GM23338 (cell line): Measurements from ENCODE around the gene KRTAP5-3. TPM values are rescaled to one million over a fixed set of nuclear protein-coding genes. Genes with fewer than 3 reads are reported as not detected.

Experiments
- ATAC-seq: fragments of 200-7000 bp; cut with Tn5 transposase; 3 replicates; pipeline ENCODE4 v1.9.1; 2020
- DNase-seq: peaks from one replicate; pipeline ENCODE4 v3.0.0-alpha.2; 2015; ENCODE audit warnings: low spot score
- H2AFZ ChIP-seq: fragments of 200-600 bp; sonication (generic); 2 replicates; pipeline ENCODE4 v1.8.0; 2016; ENCODE audit warnings: antibody characterized with exemption, mild to moderate bottlenecking, moderate library complexity
- H3F3A ChIP-seq: fragments of 200-600 bp; sonication (generic); replicated peaks from 2 replicates; pipeline ENCODE4 v1.8.0; 2017; ENCODE audit warnings: antibody characterized with exemption, mixed run types, low read depth
- H3K27ac ChIP-seq: fragments of 200-600 bp; sonication (generic); 2 replicates; pipeline ENCODE4 v1.6.1; 2016; ENCODE audit warnings: low read depth
- H3K27me3 ChIP-seq: fragments of 200-600 bp; sonication (generic); 2 replicates; pipeline ENCODE4 v1.8.0; 2016; ENCODE audit warnings: mild to moderate bottlenecking, mixed run types, moderate library complexity; ENCODE audit not compliant: insufficient read depth
- H3K36me3 ChIP-seq: fragments of 200-600 bp; sonication (generic); 2 replicates; pipeline ENCODE4 v1.8.0; 2016; ENCODE audit warnings: mild to moderate bottlenecking; ENCODE audit not compliant: insufficient read depth
- H3K4me1 ChIP-seq: fragments of 200-600 bp; sonication (generic); 2 replicates; pipeline ENCODE4 v1.8.0; 2016; ENCODE audit warnings: mild to moderate bottlenecking, moderate library complexity; ENCODE audit not compliant: insufficient read depth
- H3K4me2 ChIP-seq: fragments of 200-600 bp; sonication (generic); 2 replicates; pipeline ENCODE4 v1.7.1; 2017; ENCODE audit warnings: mixed run types
- H3K4me3 ChIP-seq: fragments of 200-600 bp; sonication (generic); 2 replicates; pipeline ENCODE4 v1.6.1; 2016; ENCODE audit warnings: mixed run types
- H3K79me2 ChIP-seq: fragments of 200-600 bp; sonication (generic); replicated peaks from 2 replicates; pipeline ENCODE4 v1.8.0; 2017; ENCODE audit warnings: mild to moderate bottlenecking; ENCODE audit not compliant: insufficient read depth
- H3K9me2 ChIP-seq: fragments of 200-600 bp; sonication (generic); 2 replicates; pipeline ENCODE4 v1.8.0; 2017; ENCODE audit not compliant: insufficient read depth
- H4K20me1 ChIP-seq: fragments of 200-600 bp; sonication (generic); replicated peaks from 2 replicates; pipeline ENCODE4 v1.8.0; 2017; ENCODE audit warnings: mild to moderate bottlenecking; ENCODE audit not compliant: insufficient read depth
- H3K27ac Mint-ChIP-seq: 2 replicates; pipeline ENCODE4 v1.8.0; 2020; ENCODE audit warnings: inconsistent platforms, mild to moderate bottlenecking, moderate library complexity, mixed read lengths
- H3K27me3 Mint-ChIP-seq: 3 replicates; pipeline ENCODE4 v1.8.0; 2022; ENCODE audit warnings: low read depth, mild to moderate bottlenecking, moderate library complexity, mixed read lengths, inconsistent platforms; ENCODE audit not compliant: insufficient read depth, poor library complexity
- H3K36me3 Mint-ChIP-seq: 3 replicates; pipeline ENCODE4 v1.8.0; 2021; ENCODE audit warnings: low read depth, mild to moderate bottlenecking, inconsistent platforms, moderate library complexity, mixed read lengths
- H3K4me1 Mint-ChIP-seq: 3 replicates; pipeline ENCODE4 v1.8.0; 2020; ENCODE audit warnings: mild to moderate bottlenecking, inconsistent platforms, mixed read lengths
- H3K4me3 Mint-ChIP-seq: 3 replicates; pipeline ENCODE4 v1.8.0; 2021; ENCODE audit warnings: moderate library complexity, mild to moderate bottlenecking, inconsistent platforms, mixed read lengths
- H3K9me3 Mint-ChIP-seq: 3 replicates; pipeline ENCODE4 v1.8.0; 2020; ENCODE audit warnings: moderate library complexity, mild to moderate bottlenecking, inconsistent platforms, mixed read lengths
- CREB1 ChIP-seq: fragments of 250-450 bp; sonication (Bioruptor Pico); IDR thresholded peaks from 2 replicates; pipeline ENCODE4 v1.5.0; 2020; ENCODE audit warnings: low read depth, mild to moderate bottlenecking, moderate library complexity
- CTCF ChIP-seq, 2 experiments: fragments of 200-600 bp in 1 of 2; sonication (generic) in 1 of 2; conservative IDR thresholded peaks; 2 replicates each; pipeline versions ENCODE4 v1.5.1 to v1.6.1; 2016 to 2017; ENCODE audit warnings: antibody characterized with exemption in 2 of 2, low read depth in 2 of 2, mild to moderate bottlenecking in 2 of 2, moderate library complexity in 1 of 2
- ETS1 ChIP-seq: IDR thresholded peaks from 2 replicates; pipeline ENCODE4 v1.6.1; 2016; ENCODE audit warnings: antibody characterized with exemption
- EZH2 ChIP-seq: fragments of 200-600 bp; sonication (generic); IDR thresholded peaks from one replicate; pipeline ENCODE4 v1.8.0; 2017; ENCODE audit warnings: antibody characterized with exemption, mild to moderate bottlenecking, low read depth; ENCODE audit not compliant: unreplicated experiment
- EZH2phosphoT487 ChIP-seq: fragments of 200-600 bp; sonication (generic); IDR thresholded peaks from one replicate; pipeline ENCODE4 v1.8.1; 2018; ENCODE audit warnings: antibody characterized with exemption; ENCODE audit not compliant: unreplicated experiment
- JUNB ChIP-seq: IDR thresholded peaks from one replicate; pipeline ENCODE4 v1.6.1; 2016; ENCODE audit warnings: antibody characterized with exemption; ENCODE audit not compliant: unreplicated experiment
- NANOG ChIP-seq: IDR thresholded peaks from 2 replicates; pipeline ENCODE4 v1.6.1; 2016; ENCODE audit warnings: antibody characterized with exemption, borderline replicate concordance
- POLR2AphosphoS5 ChIP-seq: IDR thresholded peaks from 2 replicates; pipeline ENCODE4 v1.6.1; 2016; ENCODE audit warnings: antibody characterized with exemption, low read depth
- REST ChIP-seq: IDR thresholded peaks from one replicate; pipeline ENCODE4 v1.6.1; 2018; ENCODE audit warnings: antibody characterized with exemption; ENCODE audit not compliant: unreplicated experiment
- STAT1 ChIP-seq: IDR thresholded peaks from one replicate; pipeline ENCODE4 v1.6.1; 2016; ENCODE audit warnings: antibody characterized with exemption; ENCODE audit not compliant: unreplicated experiment
- ZNF114 ChIP-seq: fragments of 250-450 bp; sonication (Bioruptor Pico); IDR thresholded peaks from 2 replicates; pipeline ENCODE4 v1.5.0; 2020; ENCODE audit warnings: mild to moderate bottlenecking, moderate library complexity
- ZNF331 ChIP-seq: fragments of 250-450 bp; sonication (Bioruptor Pico); IDR thresholded peaks from 2 replicates; pipeline ENCODE4 v1.5.0; 2020; ENCODE audit warnings: low read depth, mild to moderate bottlenecking, moderate library complexity
- ZNF462 ChIP-seq: fragments of 250-450 bp; sonication (Bioruptor Pico); IDR thresholded peaks from 2 replicates; pipeline ENCODE4 v1.5.0; 2020; ENCODE audit warnings: mild to moderate bottlenecking, moderate library complexity
- polyA plus RNA-seq: library from polyadenylated mRNA; unstranded; fragments of >200 nt; fragmentation: Nextera tagmentation; extraction: Ambion mirVana; gene quantifications from 2 replicates; pipeline ENCODE4 v1.2.1, GENCODE V29; 2016
- total RNA-seq: library from RNA; depleted of rRNA; stranded (reverse); fragments of >200 nt; shearing (Covaris generic); gene quantifications from 2 replicates; pipeline ENCODE4 v1.2.3, GENCODE V29; 2014

Gene KRTAP5-3
- total and polyA plus RNA-seq, 2 experiments from 2014 or later, result not detected

GRCh38 chr11:1655168-1656060, 47.2 kb upstream of the KRTAP5-3 start:
- no peak overlapping the region for H3K27ac ChIP-seq
- H3F3A ChIP-seq, result no peaks in the 10 kb centered on the region
- no peak overlapping the region for H3K4me2 ChIP-seq
- Mint-ChIP-seq H3K27me3 (peaks cover 9% of the 10 kb centered on the region), H3K4me1 (peaks cover 6% of the 10 kb centered on the region; the same call in 2 of the 3 replicates), H3K4me3 (no peak overlapping the region), H3K36me3 (no peaks in the 10 kb centered on the region), H3K9me3 (no peaks in the 10 kb centered on the region), H3K27ac (no peak overlapping the region)
- TF ChIP-seq CREB1 (no peak), STAT1 (no peak), ZNF331 (no peak), NANOG (no peak), ZNF114 (CRISPR knock-in tag) (no peak), ZNF462 (CRISPR knock-in tag) (no peak), EZH2phosphoT487 (no peak), REST (no peak), CTCF (conservative IDR thresholded peaks at IDR 0.05; ENCODE audit: low read depth in 2 of 2) (no peak), ETS1 (no peak), JUNB (no peak), EZH2 (no peak), POLR2AphosphoS5 (no peak)
- no peaks in the 10 kb centered on the region for H3K27me3 ChIP-seq
- no peak for DNase-seq
- no peaks in the 10 kb centered on the region for H3K36me3 ChIP-seq
- H3K4me1 ChIP-seq, result no peaks in the 10 kb centered on the region
- no peak overlapping the region for H3K4me3 ChIP-seq
- no peak for ATAC-seq
- H2AFZ ChIP-seq, result no peak overlapping the region
- no peaks in the 10 kb centered on the region for H3K9me2 ChIP-seq
- no peaks in the 10 kb centered on the region for H3K79me2 ChIP-seq
- H4K20me1 ChIP-seq, result no peaks in the 10 kb centered on the region
